GM18526 (cell line): ENCODE measurements around the gene ZNF616.

Source experiments
- POLR2A ChIP-seq: IDR thresholded peaks from 3 replicates; pipeline ENCODE4 v1.6.1; 2011; ENCODE audit not compliant: insufficient read length; ENCODE audit errors: extremely low read depth

Gene ZNF616

GRCh38 chr19:52066258-52066863 is 73.4 kb downstream of the ZNF616 start:
- no peak for TF ChIP-seq POLR2A

GRCh38 chr19:52065399-52065798 is 74.3 kb downstream of the ZNF616 start:
- TF ChIP-seq POLR2A: no peak
